ENCODE results near the gene SET. TPM values are rescaled to one million over a fixed set of nuclear protein-coding genes. Genes with fewer than 3 reads are reported as not detected.
A peak's percentile ranks its signal among the peaks of the same experiment; 100 is the strongest.

The SET gene
- total RNA-seq, 1 experiment from 2014 or later = 1,129 TPM

GRCh38 chr9:128688501-128689292, at the start of gene SET (continued):
- no peak for TF ChIP-seq HMGA2 (CRISPR knock-in tag; IDR thresholded peaks at IDR 0.05)
- TF ChIP-seq USF2 (CRISPR knock-in tag; IDR thresholded peaks at IDR 0.05) = peak; percentile 97
- peak; percentile 86 for TF ChIP-seq USF1 (CRISPR knock-in tag; IDR thresholded peaks at IDR 0.05)
- TF ChIP-seq FOXK1 (CRISPR knock-in tag; IDR thresholded peaks at IDR 0.05) = peak; percentile 61

- H3K4me1 Mint-ChIP-seq = peaks cover 3% of the 10 kb centered on the region; the same call in 1 of the 2 replicates
- H3K9me3 Mint-ChIP-seq = no peaks in the 10 kb centered on the region
- DNase-seq (ENCODE audit: low spot score) (no peak), ATAC-seq (no peak)
- no peak for TF ChIP-seq ZBTB21 (CRISPR knock-in tag; IDR thresholded peaks at IDR 0.05; ENCODE audit: borderline replicate concordance)
- TF ChIP-seq PRDM15 (CRISPR knock-in tag; IDR thresholded peaks at IDR 0.05) = no peak
- no peaks in the 10 kb centered on the region for H3K27me3 Mint-ChIP-seq (ENCODE audit: low read depth)
- H3K36me3 Mint-ChIP-seq = peaks cover 18% of the 10 kb centered on the region
- no peak overlapping the region for H3K4me3 Mint-ChIP-seq
- ChIA-PET CTCF (no interaction called here), POLR2A (no interaction called here)
- H3K27ac Mint-ChIP-seq = no peak overlapping the region
These were observed 48.4 kb upstream of the SET start for GRCh38 chr9:128640603-128641002.

- H3K27me3 Mint-ChIP-seq (ENCODE audit: low read depth) = no peaks in the 10 kb centered on the region
- CTCF ChIA-PET = no interaction called here
- POLR2A ChIA-PET = interaction anchor here (0.6 kb wide), 2 partner anchors 55 to 418 kb away, joined by 3 read pairs; no protein-coding TSS in a partner anchor
- DNase-seq (ENCODE audit: low spot score) (no peak), ATAC-seq (no peak)
- H3K4me3 Mint-ChIP-seq = no peak overlapping the region
- TF ChIP-seq RORB (CRISPR knock-in tag; IDR thresholded peaks at IDR 0.05) = no peak
- no peak for TF ChIP-seq RELA (CRISPR knock-in tag; IDR thresholded peaks at IDR 0.05; ENCODE audit: borderline replicate concordance)
- TF ChIP-seq E2F5 (CRISPR knock-in tag; IDR thresholded peaks at IDR 0.05) = no peak
- no peak for TF ChIP-seq ZNF423 (CRISPR knock-in tag; IDR thresholded peaks at IDR 0.05)
- no peak for TF ChIP-seq ZNF263 (CRISPR knock-in tag; IDR thresholded peaks at IDR 0.05; ENCODE audit: low read depth)
- H3K9me3 Mint-ChIP-seq = no peaks in the 10 kb centered on the region
- no peaks in the 10 kb centered on the region for H3K4me1 Mint-ChIP-seq
- peak overlapping the region; percentile 75 for H3K27ac Mint-ChIP-seq
- peaks cover 18% of the 10 kb centered on the region for H3K36me3 Mint-ChIP-seq
These were observed 46.3 kb upstream of the SET start for GRCh38 chr9:128642675-128643245.
